CD4-positive, alpha-beta T cell (primary cell): ENCODE measurements around the gene OPCML. TPM values are rescaled to one million over a fixed set of nuclear protein-coding genes. Genes with fewer than 3 reads are reported as not detected.

Experiments used
- ATAC-seq: fragments of 200-7000 bp; cut with Tn5 transposase; one replicate; pipeline ENCODE4 v1.10.0; 2022; ENCODE audit warnings: mild to moderate bottlenecking; ENCODE audit not compliant: poor library complexity
- CTCF ChIA-PET: fragments of 350-600 bp; sonication (Branson Sonifier 250); formaldehyde crosslinking; loops from one replicate; lab custom pipeline; 2021; ENCODE audit warnings: antibody characterized with exemption, inconsistent platforms; lab: Charles Lee
- POLR2A ChIA-PET: fragments of 350-600 bp; sonication (Branson Sonifier 250); formaldehyde crosslinking; loops from one replicate; lab custom pipeline; 2021; ENCODE audit warnings: antibody characterized with exemption, inconsistent platforms; lab: Charles Lee
- DNase-seq, 14 experiments: peaks; one replicate each; pipeline ENCODE4 v3.0.0-alpha.2; 2013 to 2020; ENCODE audit warnings: mixed read lengths in 2 of 14
- H3K27ac ChIP-seq, 2 donors: one replicate each; pipeline versions ENCODE4 v1.5.1 to v1.7.0; 2013; ENCODE audit warnings: low read length in 2 of 2, low read depth in 1 of 2, mild to moderate bottlenecking in 1 of 2
- H3K27me3 ChIP-seq, 2 experiments: 1 replicate in 1 of 2; 2 replicates in 1 of 2; pipeline versions ENCODE4 v1.6.1 to v1.7.0; 2013; ENCODE audit warnings: low read length in 2 of 2, control low read depth in 1 of 2, mild to moderate bottlenecking in 1 of 2, moderate library complexity in 1 of 2; ENCODE audit not compliant: insufficient read depth in 2 of 2, control insufficient read depth in 1 of 2
- H3K36me3 ChIP-seq: one replicate; pipeline ENCODE4 v1.6.1; 2013; ENCODE audit warnings: low read length, control low read depth; ENCODE audit not compliant: insufficient read depth
- H3K4me1 ChIP-seq: one replicate; pipeline ENCODE4 v1.6.1; 2013; ENCODE audit warnings: low read length, control low read depth; ENCODE audit not compliant: insufficient read depth
- H3K4me3 ChIP-seq: one replicate; pipeline ENCODE4 v1.5.1; 2013; ENCODE audit warnings: mild to moderate bottlenecking, low read length, moderate library complexity
- H3K9me3 ChIP-seq, 2 experiments: 1 replicate in 1 of 2; 2 replicates in 1 of 2; pipeline versions ENCODE4 v1.6.1 to v1.7.0; 2013; ENCODE audit warnings: low read length in 2 of 2, mild to moderate bottlenecking in 2 of 2, control low read depth in 1 of 2, moderate library complexity in 1 of 2; ENCODE audit not compliant: control insufficient read depth in 1 of 2, insufficient read depth in 1 of 2
- H3K27ac Mint-ChIP-seq: one replicate; pipeline ENCODE4 v1.8.0; 2020; ENCODE audit warnings: mixed read lengths
- H3K27me3 Mint-ChIP-seq: one replicate; pipeline ENCODE4 v1.8.0; 2021; ENCODE audit warnings: mixed read lengths
- H3K36me3 Mint-ChIP-seq: one replicate; pipeline ENCODE4 v1.8.0; 2021; ENCODE audit warnings: low read depth, mixed read lengths
- H3K4me1 Mint-ChIP-seq: one replicate; pipeline ENCODE4 v1.8.0; 2021; ENCODE audit warnings: low read depth, mixed read lengths
- H3K4me3 Mint-ChIP-seq: one replicate; pipeline ENCODE4 v1.8.0; 2020; ENCODE audit warnings: mild to moderate bottlenecking, mixed read lengths
- H3K9me3 Mint-ChIP-seq: one replicate; pipeline ENCODE4 v1.8.0; 2020; ENCODE audit warnings: mixed read lengths
- CTCF ChIP-seq: fragments of 200-600 bp; IDR thresholded peaks from one replicate; pipeline ENCODE4 v1.8.0; 2022; ENCODE audit warnings: antibody characterized with exemption, mild to moderate bottlenecking
- intact Hi-C, 2 experiments: fragments of 100-400 bp; cut with DNase I in 1 of 2; cut with micrococcal nuclease in 1 of 2; formaldehyde crosslinking; loops; one replicate each; pipeline versions ENCODE4 v1.15.1 to v1.9.0; 2023 to 2025; cut with DNase I, micrococcal nuclease
- total RNA-seq, 174 experiments: library from RNA in 2 of 174; stranded (reverse) in 2 of 174; gene quantifications; one replicate each; pipeline ENCODE4 v1.2.3 and lab custom pipeline; 2021 to 2026

The OPCML gene
- total RNA-seq, 2 experiments from 2014 or later = not detected

- intact Hi-C loops = no loop called here
- Mint-ChIP-seq H3K9me3 (no peaks in the 10 kb centered on the region), H3K36me3 (no peaks in the 10 kb centered on the region), H3K27me3 (no peaks in the 10 kb centered on the region), H3K27ac (no peak overlapping the region), H3K4me1 (no peaks in the 10 kb centered on the region), H3K4me3 (no peak overlapping the region)
- Histone ChIP-seq H3K36me3 (no peaks in the 10 kb centered on the region), H3K27ac (no peak overlapping the region), H3K4me3 (no peak overlapping the region), H3K4me1 (no peaks in the 10 kb centered on the region), H3K9me3 (no peaks in the 10 kb centered on the region), H3K27me3 (no peaks in the 10 kb centered on the region)
- CTCF ChIA-PET = no interaction called here
- DNase-seq (no peak), ATAC-seq (no peak)
- POLR2A ChIA-PET = no interaction called here
- TF ChIP-seq CTCF = no peak
These were observed 1107.9 kb downstream of the OPCML start for GRCh38 chr11:132424433-132424832.

GRCh38 chr11:132423266-132423665 lies 1109.0 kb downstream of the OPCML start:
- ATAC-seq (no peak), DNase-seq (no peak)
- Mint-ChIP-seq H3K4me1 (no peaks in the 10 kb centered on the region), H3K27me3 (no peaks in the 10 kb centered on the region), H3K4me3 (no peak overlapping the region), H3K36me3 (no peaks in the 10 kb centered on the region), H3K27ac (no peak overlapping the region), H3K9me3 (no peaks in the 10 kb centered on the region)
- intact Hi-C loops = no loop called here
- Histone ChIP-seq H3K4me3 (no peak overlapping the region), H3K4me1 (no peaks in the 10 kb centered on the region), H3K36me3 (no peaks in the 10 kb centered on the region), H3K9me3 (no peaks in the 10 kb centered on the region), H3K27ac (no peak overlapping the region), H3K27me3 (no peaks in the 10 kb centered on the region)
- ChIA-PET POLR2A (no interaction called here), CTCF (no interaction called here)
- TF ChIP-seq CTCF = no peak

GRCh38 chr11:132422722-132423121 lies 1109.6 kb downstream of the OPCML start:
- no peak for DNase-seq
- TF ChIP-seq CTCF = no peak
- Histone ChIP-seq H3K9me3 (no peaks in the 10 kb centered on the region), H3K4me3 (no peak overlapping the region), H3K36me3 (no peaks in the 10 kb centered on the region), H3K4me1 (no peaks in the 10 kb centered on the region), H3K27ac (no peak overlapping the region), H3K27me3 (no peaks in the 10 kb centered on the region)
- no peak overlapping the region for H3K27ac Mint-ChIP-seq
- intact Hi-C loops = no loop called here
- no peaks in the 10 kb centered on the region for H3K27me3 Mint-ChIP-seq
- no peak for ATAC-seq
- H3K9me3 Mint-ChIP-seq = no peaks in the 10 kb centered on the region
- no peaks in the 10 kb centered on the region for H3K36me3 Mint-ChIP-seq
- CTCF ChIA-PET = no interaction called here
- H3K4me3 Mint-ChIP-seq = no peak overlapping the region
- no peaks in the 10 kb centered on the region for H3K4me1 Mint-ChIP-seq
- POLR2A ChIA-PET = no interaction called here
